ENCODE results near the gene GNPNAT1.

- TF ChIP-seq POLR2AphosphoS5 (IDR thresholded peaks at IDR 0.05) (no peak), POLR2A (IDR thresholded peaks at IDR 0.05) (no peak), CTCF (IDR thresholded peaks at IDR 0.05 in 8 of 11, conservative IDR thresholded peaks at IDR 0.05 in 3 of 11) (no peak)
Measured at GRCh38 chr14:52740751-52741150, 50.7 kb downstream of the GNPNAT1 start.
